Hepatic stellate cell (primary cell): ENCODE measurements around the gene PPP1R3C.
A peak's percentile ranks its signal among the peaks of the same experiment; 100 is the strongest.

ENCODE experiments used
- DNase-seq: peaks from one replicate; pipeline ENCODE4 v3.0.0; 2011; ENCODE audit warnings: low spot score

PPP1R3C gene

GRCh38 chr10:91629715-91630549 lies 2.9 kb downstream of the PPP1R3C start:
- DNase-seq = no peak

- no peak for DNase-seq
Observed at GRCh38 chr10:91628383-91628782, 4.5 kb downstream of the PPP1R3C start.

GRCh38 chr10:91627344-91628102 lies 5.3 kb downstream of the PPP1R3C start:
- no peak for DNase-seq

- no peak for DNase-seq
Observed at GRCh38 chr10:91626936-91627335, 5.9 kb downstream of the PPP1R3C start.

- DNase-seq = no peak
Observed at GRCh38 chr10:91624633-91625032, 8.2 kb downstream of the PPP1R3C start.

GRCh38 chr10:91622601-91623000 lies 10.3 kb downstream of the PPP1R3C start:
- DNase-seq = no peak

- DNase-seq = no peak
Observed at GRCh38 chr10:91621483-91622113, 11.3 kb downstream of the PPP1R3C start.

- peak; percentile 30 for DNase-seq
Observed at GRCh38 chr10:91617072-91617609, 15.7 kb downstream of the PPP1R3C start.

GRCh38 chr10:91616137-91616536 lies 16.7 kb downstream of the PPP1R3C start:
- no peak for DNase-seq

GRCh38 chr10:91614225-91614624 lies 18.6 kb downstream of the PPP1R3C start:
- no peak for DNase-seq

GRCh38 chr10:91613411-91614187 lies 19.3 kb downstream of the PPP1R3C start:
- DNase-seq = peak; percentile 70

GRCh38 chr10:91610919-91611318 lies 22.0 kb downstream of the PPP1R3C start:
- DNase-seq = no peak

GRCh38 chr10:91610444-91610843 lies 22.4 kb downstream of the PPP1R3C start:
- DNase-seq = no peak

- no peak for DNase-seq
Observed at GRCh38 chr10:91607646-91608403, 25.0 kb downstream of the PPP1R3C start.

- DNase-seq = no peak
Observed at GRCh38 chr10:91605968-91606367, 26.9 kb downstream of the PPP1R3C start.

GRCh38 chr10:91604553-91605534 lies 28.0 kb downstream of the PPP1R3C start:
- DNase-seq = no peak

- DNase-seq = no peak
Observed at GRCh38 chr10:91603931-91604331, 28.9 kb downstream of the PPP1R3C start.

GRCh38 chr10:91602868-91603568 lies 29.9 kb downstream of the PPP1R3C start:
- no peak for DNase-seq

GRCh38 chr10:91602449-91602848 lies 30.4 kb downstream of the PPP1R3C start:
- DNase-seq = no peak
